Stimulated activated naive CD8-positive, alpha-beta T cell treated with anti-CD3 and anti-CD28 coated beads, Interleukin-15, amount 100 ng/mL, for 72 hours (primary cell): ENCODE measurements around the gene LMF1.
A peak's percentile ranks its signal among the peaks of the same experiment; 100 is the strongest.

Source experiments
- ATAC-seq: fragments of 150-1000 bp; cut with Tn5 transposase; 2 replicates; pipeline ENCODE4 v1.10.0; 2021; ENCODE audit warnings: mild to moderate bottlenecking, moderate library complexity
- DNase-seq, 2 donors: peaks; one replicate each; pipeline ENCODE4 v3.0.0; 2021 to 2022
- H3K27ac Mint-ChIP-seq, 2 donors: one replicate each; pipeline ENCODE4 v1.8.0; 2022; ENCODE audit warnings: mild to moderate bottlenecking in 2 of 2, mixed read lengths in 2 of 2, moderate library complexity in 2 of 2
- H3K27me3 Mint-ChIP-seq: one replicate; pipeline ENCODE4 v1.8.0; 2022; ENCODE audit warnings: mixed read lengths
- H3K4me1 Mint-ChIP-seq: one replicate; pipeline ENCODE4 v1.8.0; 2022; ENCODE audit warnings: mild to moderate bottlenecking, mixed read lengths
- H3K4me3 Mint-ChIP-seq, 2 donors: one replicate each; pipeline ENCODE4 v1.8.0; 2022; ENCODE audit warnings: mild to moderate bottlenecking in 2 of 2, mixed read lengths in 2 of 2, moderate library complexity in 1 of 2
- H3K9me3 Mint-ChIP-seq, 2 donors: one replicate each; pipeline ENCODE4 v1.8.0; 2022; ENCODE audit warnings: mixed read lengths in 2 of 2

Gene LMF1

DNA sequence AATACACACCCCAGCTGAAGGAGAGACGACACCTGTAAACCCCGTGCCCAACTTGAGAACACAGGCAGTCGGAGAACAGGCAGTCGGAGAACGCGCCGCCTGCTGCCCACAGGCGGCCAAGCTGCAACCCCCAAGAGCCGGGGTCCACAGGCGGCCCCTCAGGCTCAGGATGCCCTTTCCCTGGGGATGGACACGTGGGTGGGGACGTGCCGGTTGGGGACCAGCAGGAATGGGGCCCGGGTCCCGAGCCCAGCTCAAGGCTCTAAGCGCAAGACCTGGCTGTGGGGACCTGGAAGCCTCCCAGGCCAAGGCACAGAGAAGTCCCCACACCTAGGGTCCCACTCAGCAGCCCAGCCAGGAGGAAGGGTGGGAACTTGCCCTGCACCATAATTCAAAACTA lies 90.8 kb downstream of the LMF1 start:
- Mint-ChIP-seq H3K27me3 (no peaks in the 10 kb centered on the region), H3K4me3 (no peak overlapping the region), H3K27ac (no peak overlapping the region), H3K9me3 (peaks cover 0 to 7% of the 10 kb centered on the region in 2 donors), H3K4me1 (peaks cover 12% of the 10 kb centered on the region)
- ATAC-seq (no peak), DNase-seq (no peak)

DNA sequence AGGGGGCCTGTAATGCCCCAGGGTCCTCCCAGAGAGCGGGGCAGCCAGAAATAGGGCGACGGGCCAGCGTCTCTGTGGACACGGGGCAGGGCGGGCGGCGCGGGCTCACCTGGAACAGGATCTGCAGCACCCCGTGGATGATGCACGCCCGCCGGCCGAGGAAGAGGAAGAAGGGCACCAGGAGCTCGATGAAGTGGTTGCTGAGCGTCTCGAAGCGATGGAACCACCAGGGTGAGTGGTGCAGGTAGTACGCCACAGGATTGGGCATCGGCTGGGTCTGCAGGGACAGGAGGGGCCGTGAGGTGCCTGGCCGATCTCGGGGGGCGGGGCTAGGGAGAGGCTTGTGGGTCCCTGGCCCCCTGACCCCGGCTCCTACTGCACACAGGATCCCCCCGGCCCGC lies 91.3 kb downstream of the LMF1 start:
- H3K4me1 Mint-ChIP-seq = peaks cover 12% of the 10 kb centered on the region
- H3K4me3 Mint-ChIP-seq = no peak overlapping the region
- H3K27ac Mint-ChIP-seq = no peak overlapping the region
- H3K9me3 Mint-ChIP-seq = peaks cover 0 to 7% of the 10 kb centered on the region in 2 donors
- H3K27me3 Mint-ChIP-seq = no peaks in the 10 kb centered on the region
- ATAC-seq (no peak), DNase-seq (no peak)

DNA sequence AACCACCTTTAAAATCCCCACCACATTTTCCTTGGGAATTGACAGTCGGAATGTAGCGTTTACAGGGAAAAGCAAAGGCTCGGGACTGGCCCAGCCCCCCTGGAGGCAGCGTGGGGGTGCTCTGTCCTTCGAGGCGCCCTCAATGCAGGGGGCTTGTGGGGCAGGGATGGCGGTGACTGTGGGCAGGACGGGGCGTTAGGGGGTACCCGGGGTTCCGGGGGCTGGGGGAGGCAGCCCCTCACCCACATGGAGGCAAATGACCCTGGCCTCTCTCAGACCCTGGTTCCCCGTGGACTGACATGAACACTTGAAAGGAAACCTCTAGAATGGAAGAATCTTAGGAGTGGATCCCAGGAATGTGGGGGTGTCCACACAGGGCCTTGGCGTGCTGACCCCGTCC lies 91.9 kb downstream of the LMF1 start:
- no peak overlapping the region for H3K4me3 Mint-ChIP-seq
- no peak for ATAC-seq
- DNase-seq = no peak
- peaks cover 12% of the 10 kb centered on the region for H3K4me1 Mint-ChIP-seq
- H3K27me3 Mint-ChIP-seq = no peaks in the 10 kb centered on the region
- H3K27ac Mint-ChIP-seq = no peak overlapping the region
- peaks cover 0 to 7% of the 10 kb centered on the region in 2 donors for H3K9me3 Mint-ChIP-seq

DNA sequence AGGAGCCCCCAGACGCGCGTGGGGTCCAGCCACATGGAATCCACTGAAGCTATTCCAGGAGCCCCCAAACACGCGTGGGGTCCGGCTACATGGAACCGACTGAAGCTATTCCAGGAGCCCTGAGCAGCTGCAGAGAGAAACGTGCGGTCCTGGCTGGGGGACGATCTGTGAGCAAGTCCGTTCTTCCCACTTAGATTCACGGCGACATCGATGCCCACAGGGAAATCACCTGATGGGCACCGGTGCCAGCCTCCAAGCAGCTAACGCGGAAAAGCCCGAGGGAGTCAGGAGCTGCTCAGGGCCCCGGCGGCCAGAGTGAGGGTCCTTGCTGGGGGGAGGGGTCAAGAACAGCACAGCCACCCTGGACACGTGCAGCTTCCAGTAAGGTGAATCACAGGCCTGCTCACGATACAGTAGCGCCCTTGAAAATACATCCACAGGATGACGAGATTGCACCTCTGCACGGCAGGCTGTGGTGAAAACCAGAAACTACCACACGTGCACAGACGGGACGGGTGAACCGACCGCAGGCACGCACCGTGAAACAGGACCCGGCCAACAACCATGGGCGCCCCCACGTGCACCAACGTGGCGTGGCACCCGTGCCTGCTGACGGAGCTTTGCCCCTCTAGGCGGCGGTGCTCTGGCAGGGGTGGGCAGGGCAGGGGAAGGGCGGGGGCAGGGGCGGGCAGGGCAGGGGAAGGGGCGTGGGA lies 92.6 kb downstream of the LMF1 start:
- ATAC-seq = peak; percentile 56
- Mint-ChIP-seq H3K4me3 (peak overlapping the region in 1 of 2 donors; percentile 13), H3K27me3 (no peaks in the 10 kb centered on the region), H3K9me3 (peaks cover 0 to 7% of the 10 kb centered on the region in 2 donors), H3K4me1 (peaks cover 12% of the 10 kb centered on the region), H3K27ac (peak overlapping the region in 1 of 2 donors; percentile 82)
- DNase-seq = peak; percentile 29 to 33

DNA sequence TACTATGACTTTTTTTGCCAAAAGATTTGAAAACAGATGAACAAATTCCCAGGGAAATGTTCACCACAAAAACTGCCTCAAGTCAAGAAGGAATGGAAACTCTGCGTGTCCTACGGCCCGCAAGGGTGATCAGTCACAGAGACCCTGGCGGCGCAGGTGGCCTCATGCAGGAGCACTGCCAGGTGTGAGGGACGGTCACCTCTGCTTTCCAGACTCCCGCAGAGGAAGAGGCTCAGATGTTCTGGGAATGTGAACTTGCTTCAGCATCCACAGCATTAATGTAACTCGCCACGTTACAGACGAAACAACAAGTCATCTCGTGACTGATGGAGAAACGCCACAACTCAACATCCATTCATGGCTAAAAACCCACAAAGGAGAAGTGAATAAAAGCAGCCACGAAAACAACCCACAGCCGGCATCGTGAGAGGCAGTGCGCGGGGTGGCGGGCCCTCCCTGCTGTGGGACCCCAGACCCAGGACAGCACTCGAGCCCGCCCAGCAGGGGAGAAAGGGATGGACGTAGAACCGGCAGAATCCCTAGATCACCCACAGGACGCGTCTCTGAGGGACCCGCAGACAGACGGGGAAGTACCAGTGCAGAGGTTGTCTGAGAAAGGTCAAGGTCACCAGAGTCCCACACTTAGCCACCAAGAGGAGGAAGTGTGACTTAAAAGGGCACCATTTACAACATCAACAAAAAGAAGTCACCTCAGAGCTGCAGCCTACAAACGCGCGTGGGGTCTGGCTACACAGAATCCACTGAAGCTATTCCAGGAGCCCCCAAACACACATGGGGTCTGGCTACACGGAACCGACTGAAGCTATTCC lies 93.3 kb downstream of the LMF1 start:
- Mint-ChIP-seq H3K27ac (peak overlapping the region in 1 of 2 donors; percentile 82), H3K4me1 (peaks cover 12% of the 10 kb centered on the region), H3K9me3 (peaks cover 0 to 2% of the 10 kb centered on the region in 2 donors), H3K4me3 (peak overlapping the region in 1 of 2 donors; percentile 13), H3K27me3 (no peaks in the 10 kb centered on the region)
- ATAC-seq (no peak), DNase-seq (no peak)

DNA sequence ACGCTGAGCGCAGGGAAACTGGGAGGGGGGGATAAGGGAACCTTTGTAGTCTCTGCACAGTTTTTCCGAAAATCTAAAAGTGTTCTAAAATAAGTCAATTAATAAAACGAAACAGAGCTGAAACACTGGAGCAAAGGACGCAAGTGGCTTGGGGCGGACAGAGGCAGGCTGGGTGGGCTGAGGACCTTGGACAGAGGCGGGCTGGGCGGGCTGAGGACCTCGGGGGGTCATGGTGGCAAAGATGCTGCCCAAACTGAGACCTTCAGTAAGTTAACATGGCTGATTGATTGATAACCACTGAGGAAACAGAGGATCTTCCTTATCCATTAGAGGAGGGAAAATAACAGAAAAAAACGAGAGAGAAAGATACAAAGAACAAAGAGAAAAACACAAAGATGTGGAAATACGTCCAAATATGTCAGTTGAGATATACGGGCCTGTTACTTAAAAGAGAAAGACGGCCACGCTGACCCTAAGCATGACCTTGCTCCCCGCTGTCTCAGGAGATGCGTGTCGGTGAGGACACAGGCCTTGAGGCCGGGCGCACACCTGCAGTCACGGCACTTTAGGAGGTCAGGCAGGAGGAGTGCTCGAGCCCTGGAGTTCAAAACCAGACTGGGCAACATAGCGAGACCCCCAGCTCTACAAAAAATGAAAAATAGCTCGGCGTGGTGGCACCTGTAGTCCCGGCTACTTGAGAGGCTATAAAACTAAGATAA lies 94.1 kb downstream of the LMF1 start:
- peak overlapping the region in 1 of 2 donors; percentile 19 for H3K27ac Mint-ChIP-seq
- no peak overlapping the region for H3K4me3 Mint-ChIP-seq
- no peaks in the 10 kb centered on the region for H3K9me3 Mint-ChIP-seq

DNA sequence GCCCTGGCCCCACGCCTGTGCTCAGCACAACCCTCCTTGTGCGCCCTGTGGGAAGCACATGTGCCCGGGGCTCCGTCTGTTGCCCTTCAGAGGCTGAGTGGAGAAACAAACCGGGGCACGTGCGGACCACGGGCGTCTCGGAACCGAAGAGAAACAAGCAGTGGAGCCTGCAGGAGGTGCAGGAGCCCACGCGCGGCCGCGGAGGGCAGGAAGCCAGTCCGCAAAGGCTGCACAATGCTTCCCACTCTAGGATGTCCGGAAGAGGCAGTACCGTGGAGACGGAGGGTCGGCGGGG lies 94.8 kb downstream of the LMF1 start:
- ATAC-seq = no peak
- H3K4me1 Mint-ChIP-seq = peaks cover 12% of the 10 kb centered on the region
- no peaks in the 10 kb centered on the region for H3K27me3 Mint-ChIP-seq
- no peak overlapping the region for H3K4me3 Mint-ChIP-seq
- no peak for DNase-seq
- no peak overlapping the region for H3K27ac Mint-ChIP-seq
- no peaks in the 10 kb centered on the region for H3K9me3 Mint-ChIP-seq

More for the DNA sequence above, 94.1 kb downstream of the LMF1 start:
- no peak for ATAC-seq
- H3K4me1 Mint-ChIP-seq = peaks cover 12% of the 10 kb centered on the region
- DNase-seq = no peak
- H3K27me3 Mint-ChIP-seq = no peaks in the 10 kb centered on the region

DNA sequence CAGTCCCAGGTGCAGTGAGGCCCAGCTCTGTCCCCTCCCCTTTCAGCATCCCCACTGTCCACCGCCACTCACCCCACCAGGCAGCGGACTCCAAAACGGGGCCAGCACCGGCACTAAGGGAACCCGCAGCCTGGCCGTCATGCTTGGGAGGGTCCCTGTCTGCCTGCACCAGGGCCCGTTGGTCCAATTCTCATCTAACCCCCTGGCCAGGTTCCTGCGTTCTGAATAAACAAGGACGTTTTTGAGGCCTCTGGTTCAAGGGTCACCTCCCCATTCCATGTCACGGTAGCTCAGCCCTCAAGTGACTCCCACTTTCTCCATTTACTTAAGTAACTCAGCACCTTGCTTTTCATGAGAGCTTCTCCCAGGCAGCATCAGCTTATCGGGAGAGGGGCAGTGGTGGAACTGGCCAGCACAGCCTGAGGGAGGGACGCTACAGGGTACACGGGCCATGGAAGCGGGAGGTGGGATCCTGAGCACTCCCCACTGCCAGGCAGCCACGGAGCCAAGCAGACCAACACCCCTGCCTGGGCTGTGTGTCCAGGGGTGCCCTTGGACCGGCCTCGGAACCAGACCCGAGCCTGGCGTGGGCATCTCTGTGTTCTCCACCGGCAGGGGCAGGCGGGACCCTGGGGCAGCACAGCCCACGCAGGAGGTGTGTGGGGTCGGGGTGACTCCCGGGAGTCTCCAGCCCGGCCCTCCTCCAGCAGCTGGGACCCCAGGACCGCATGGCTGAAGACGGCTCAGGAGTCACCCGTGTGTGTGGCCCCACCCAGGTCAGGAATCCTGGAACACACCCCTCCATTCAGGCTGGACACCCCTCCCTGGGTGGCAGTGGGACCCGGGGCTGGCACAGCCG lies 95.4 kb downstream of the LMF1 start:
- Mint-ChIP-seq H3K27me3 (no peaks in the 10 kb centered on the region), H3K4me3 (no peak overlapping the region), H3K4me1 (peaks cover 12% of the 10 kb centered on the region), H3K9me3 (no peaks in the 10 kb centered on the region), H3K27ac (peak overlapping the region in 1 of 2 donors; percentile 85)
- peak; percentile 18 for ATAC-seq
- no peak for DNase-seq

DNA sequence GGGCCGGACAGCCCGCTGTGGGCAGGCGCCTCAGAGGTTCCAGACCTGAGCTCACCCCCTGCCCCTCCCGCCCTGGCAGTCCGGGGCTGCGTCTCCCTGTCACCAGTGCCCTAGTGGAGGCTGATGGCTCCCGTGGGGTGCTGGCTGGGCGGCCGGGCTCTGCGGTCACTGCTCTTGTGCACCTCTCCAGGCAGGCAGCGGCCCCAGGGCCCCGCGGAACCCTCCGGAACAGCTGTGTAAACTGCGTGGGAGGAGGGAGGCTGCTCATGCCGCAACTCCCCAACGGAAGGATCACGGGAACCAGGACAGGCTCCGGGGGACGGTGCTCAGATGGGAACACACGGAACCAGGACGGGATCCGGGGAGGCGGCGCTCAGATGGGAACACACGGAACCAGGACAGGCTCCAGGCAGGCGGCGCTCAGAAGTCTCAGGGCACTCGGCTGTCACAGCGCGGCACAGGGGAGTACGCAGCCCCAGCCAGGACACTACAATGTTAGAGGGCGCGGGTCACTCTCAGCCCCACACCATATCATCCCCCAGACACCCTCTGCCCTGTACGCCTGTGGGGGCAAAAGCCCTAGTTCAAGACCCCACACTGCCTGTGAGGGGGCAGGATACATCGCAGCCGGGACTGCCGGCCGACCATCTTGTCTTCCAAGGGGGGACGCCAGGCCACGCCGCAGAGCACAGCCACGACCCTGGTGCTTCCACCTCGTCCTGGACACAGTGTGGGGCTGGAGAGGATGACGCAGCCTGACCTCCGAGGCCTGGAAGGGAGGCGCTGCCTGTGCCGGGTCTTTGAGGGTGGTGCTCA lies 96.2 kb downstream of the LMF1 start:
- Mint-ChIP-seq H3K9me3 (no peaks in the 10 kb centered on the region), H3K4me1 (peaks cover 12% of the 10 kb centered on the region), H3K27me3 (no peaks in the 10 kb centered on the region), H3K27ac (peak overlapping the region in 1 of 2 donors; percentile 42), H3K4me3 (no peak overlapping the region)
- ATAC-seq (no peak), DNase-seq (no peak)

DNA sequence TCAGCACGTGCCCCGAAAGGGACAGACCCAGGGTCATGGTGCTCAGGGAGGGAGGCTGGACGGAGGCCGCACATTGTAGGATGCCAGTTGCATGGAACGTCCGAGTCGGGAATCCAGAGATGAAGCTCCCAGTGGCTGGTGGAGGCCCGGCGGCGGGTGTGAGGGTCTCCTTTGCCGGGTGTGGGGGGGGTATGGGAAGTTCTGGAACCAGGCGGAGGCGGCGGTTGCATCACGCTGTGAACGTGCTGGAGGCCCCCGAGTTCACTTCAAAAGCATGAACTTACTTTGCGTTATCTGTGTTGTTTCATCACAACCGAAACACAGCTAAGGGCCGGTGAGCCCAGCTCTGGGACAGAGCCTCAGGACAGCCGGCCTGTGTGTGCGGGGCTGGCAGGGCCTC lies 96.9 kb downstream of the LMF1 start:
- DNase-seq = no peak
- H3K27me3 Mint-ChIP-seq = no peaks in the 10 kb centered on the region
- H3K4me3 Mint-ChIP-seq = no peak overlapping the region
- no peak overlapping the region for H3K27ac Mint-ChIP-seq
- no peaks in the 10 kb centered on the region for H3K9me3 Mint-ChIP-seq
- H3K4me1 Mint-ChIP-seq = peaks cover 12% of the 10 kb centered on the region
- no peak for ATAC-seq

DNA sequence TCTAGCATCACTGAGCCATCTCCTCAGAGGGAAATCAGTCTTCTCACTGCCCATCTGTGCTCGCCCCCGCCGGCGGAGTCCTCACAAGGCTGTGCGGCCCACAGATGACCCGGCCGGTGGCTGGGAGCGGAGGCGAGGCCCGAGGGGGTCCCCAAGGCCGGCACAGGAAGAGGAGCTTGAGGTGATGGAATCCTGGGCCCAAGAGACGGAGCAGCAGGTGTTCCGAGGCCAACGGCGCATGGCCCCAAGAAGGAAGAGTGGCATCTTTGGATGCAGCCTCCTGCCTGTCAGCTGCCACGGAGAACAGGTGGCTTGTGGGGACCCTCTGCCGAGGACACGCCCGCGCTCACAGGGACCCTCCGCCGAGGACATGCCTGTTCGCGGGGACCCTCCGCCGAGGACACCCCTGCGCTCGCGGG lies 97.5 kb downstream of the LMF1 start:
- H3K27ac Mint-ChIP-seq = no peak overlapping the region
- no peak for ATAC-seq
- H3K4me3 Mint-ChIP-seq = no peak overlapping the region
- no peaks in the 10 kb centered on the region for H3K27me3 Mint-ChIP-seq
- H3K4me1 Mint-ChIP-seq = peaks cover 12% of the 10 kb centered on the region
- H3K9me3 Mint-ChIP-seq = no peaks in the 10 kb centered on the region
- DNase-seq = no peak

DNA sequence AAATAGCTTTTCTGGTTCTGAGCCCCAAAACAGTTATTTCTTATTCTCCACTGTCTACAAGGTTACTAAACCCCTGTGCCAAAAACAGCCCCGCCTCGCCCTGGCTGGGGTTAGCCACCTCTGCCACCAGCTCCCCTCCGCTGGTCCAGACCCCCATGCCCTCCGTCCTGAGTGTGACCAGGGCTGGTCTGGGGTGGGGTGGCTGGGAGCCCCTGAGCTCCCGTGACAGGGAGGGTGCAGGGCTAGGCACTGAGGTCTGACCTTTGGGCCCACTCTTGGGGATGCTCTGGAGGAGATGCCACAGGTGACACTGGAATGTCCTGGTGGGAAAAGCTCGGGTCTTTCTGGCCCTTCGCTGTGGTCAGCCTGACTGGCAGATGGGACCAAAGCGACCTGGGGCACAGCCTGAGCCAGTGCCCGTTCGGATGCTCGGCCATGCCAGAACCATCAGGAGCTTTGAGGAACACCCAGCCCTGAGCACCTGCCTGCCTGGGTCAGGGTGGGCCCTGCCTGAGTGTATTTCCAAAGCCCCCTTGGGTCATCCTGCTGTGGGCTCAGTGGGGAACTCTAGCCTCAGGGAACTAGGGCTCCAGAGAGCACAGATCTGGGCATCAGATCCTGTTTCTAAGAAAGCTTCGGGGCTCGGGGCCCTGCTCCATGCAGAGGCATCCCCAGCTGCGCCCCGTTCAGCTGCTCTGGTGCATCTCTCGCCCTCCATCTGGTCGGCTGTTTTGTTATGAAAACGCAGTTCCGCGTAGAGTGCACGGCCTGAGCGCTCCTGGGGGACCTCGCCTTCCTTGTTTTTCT lies 98.1 kb downstream of the LMF1 start:
- Mint-ChIP-seq H3K4me1 (peaks cover 6% of the 10 kb centered on the region), H3K9me3 (no peaks in the 10 kb centered on the region), H3K27ac (no peak overlapping the region), H3K27me3 (no peaks in the 10 kb centered on the region), H3K4me3 (no peak overlapping the region)
- ATAC-seq = no peak
- DNase-seq = no peak

DNA sequence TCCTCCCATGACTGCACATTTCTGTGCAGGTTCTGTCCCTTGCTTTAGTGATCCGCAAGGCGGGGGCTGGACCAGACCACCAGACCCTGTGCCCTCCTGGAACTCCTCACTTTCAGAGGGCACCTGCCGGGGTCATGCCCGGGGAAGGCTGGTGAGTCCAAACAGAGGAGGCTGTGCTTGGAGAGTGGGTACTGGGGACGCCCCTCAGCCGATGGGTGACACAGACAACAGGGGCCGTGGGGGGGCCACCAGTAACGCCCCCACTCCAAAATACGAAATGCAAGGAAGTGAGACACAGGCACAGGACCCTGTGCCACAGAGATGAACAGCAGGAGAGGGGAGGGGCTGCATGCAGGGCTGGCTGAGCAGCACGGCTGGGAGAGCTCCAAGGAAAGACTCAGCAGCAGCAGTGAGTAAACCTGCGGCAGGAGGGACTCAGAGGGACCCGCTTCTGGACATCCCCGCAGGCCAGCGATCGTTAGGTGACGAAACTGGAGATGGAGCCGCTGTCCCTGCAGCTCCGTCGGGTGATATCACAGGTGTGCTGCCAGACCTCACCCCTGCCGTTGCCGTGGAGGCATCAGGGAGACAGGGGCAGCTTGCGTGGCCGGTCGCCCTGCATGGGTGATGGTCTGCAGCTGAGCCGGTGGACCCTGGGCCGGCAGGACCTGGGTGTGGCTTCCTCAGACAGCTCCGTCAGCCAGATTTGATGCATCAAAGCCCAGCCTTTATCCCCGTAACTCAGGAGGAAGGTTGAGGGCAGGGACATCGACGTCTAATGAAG lies 99.0 kb downstream of the LMF1 start:
- no peak for ATAC-seq
- Mint-ChIP-seq H3K4me1 (no peaks in the 10 kb centered on the region), H3K4me3 (no peak overlapping the region), H3K9me3 (no peaks in the 10 kb centered on the region), H3K27me3 (no peaks in the 10 kb centered on the region), H3K27ac (peak overlapping the region; percentile 65 to 82)
- no peak for DNase-seq
